WTC11 (cell line): ENCODE measurements around the gene NDUFS4. TPM values are rescaled to one million over a fixed set of nuclear protein-coding genes. Genes with fewer than 3 reads are reported as not detected.
A peak's percentile ranks its signal among the peaks of the same experiment; 100 is the strongest.

Experiments used
- ATAC-seq: fragments of 200-7000 bp; cut with Tn5 transposase; 2 replicates; pipeline ENCODE4 v1.10.0; 2021; ENCODE audit warnings: mild to moderate bottlenecking, moderate library complexity
- CTCF ChIA-PET: fragments of 300-600 bp; sonication (Branson Sonifier 250); formaldehyde crosslinking; loops from one replicate; lab custom pipeline; 2021; ENCODE audit warnings: antibody characterized with exemption; lab: Charles Lee
- POLR2A ChIA-PET: fragments of 350-600 bp; sonication (Branson Sonifier 250); formaldehyde crosslinking; loops from one replicate; lab custom pipeline; 2021; ENCODE audit warnings: antibody characterized with exemption; lab: Charles Lee
- DNase-seq: peaks from one replicate; pipeline ENCODE4 v3.0.0; 2021; ENCODE audit warnings: low spot score
- H3K27ac Mint-ChIP-seq: 2 replicates; pipeline ENCODE4 v1.8.0; 2021; ENCODE audit warnings: mixed read lengths
- H3K27me3 Mint-ChIP-seq: 2 replicates; pipeline ENCODE4 v1.8.0; 2021; ENCODE audit warnings: low read depth, mild to moderate bottlenecking, moderate library complexity, mixed read lengths
- H3K36me3 Mint-ChIP-seq: 2 replicates; pipeline ENCODE4 v1.8.0; 2021; ENCODE audit warnings: mixed read lengths
- H3K4me1 Mint-ChIP-seq: 2 replicates; pipeline ENCODE4 v1.8.0; 2022; ENCODE audit warnings: mixed read lengths
- H3K4me3 Mint-ChIP-seq: 2 replicates; pipeline ENCODE4 v1.8.0; 2021; ENCODE audit warnings: mild to moderate bottlenecking, moderate library complexity, mixed read lengths
- H3K9me3 Mint-ChIP-seq: 2 replicates; pipeline ENCODE4 v1.8.0; 2021; ENCODE audit warnings: mixed read lengths
- CREM ChIP-seq: sonication (generic); formaldehyde crosslinking; IDR thresholded peaks from 2 replicates; pipeline ENCODE4 v1.8.1; 2022; ENCODE audit warnings: mild to moderate bottlenecking, missing genetic modification reagents, moderate library complexity
- FOXP4 ChIP-seq: sonication (generic); formaldehyde crosslinking; IDR thresholded peaks from 2 replicates; pipeline ENCODE4 v1.8.0; 2022; ENCODE audit warnings: mild to moderate bottlenecking, missing genetic modification reagents
- GABPB1 ChIP-seq: sonication (generic); formaldehyde crosslinking; IDR thresholded peaks from 2 replicates; pipeline ENCODE4 v1.8.1; 2023; ENCODE audit warnings: mild to moderate bottlenecking, missing genetic modification reagents
- IRF1 ChIP-seq: sonication (generic); formaldehyde crosslinking; IDR thresholded peaks from 2 replicates; pipeline ENCODE4 v1.8.0; 2023; ENCODE audit warnings: missing genetic modification reagents
- KAT7 ChIP-seq: sonication (generic); formaldehyde crosslinking; IDR thresholded peaks from 2 replicates; pipeline ENCODE4 v1.8.1; 2023; ENCODE audit warnings: missing genetic modification reagents, mild to moderate bottlenecking, borderline replicate concordance
- MAX ChIP-seq: sonication (generic); formaldehyde crosslinking; IDR thresholded peaks from 2 replicates; pipeline ENCODE4 v1.8.0; 2022; ENCODE audit warnings: mild to moderate bottlenecking, missing genetic modification reagents
- MXD4 ChIP-seq: fragments of 250-450 bp; sonication (Bioruptor Pico); IDR thresholded peaks from 2 replicates; pipeline ENCODE4 v1.8.0; 2021; ENCODE audit warnings: mild to moderate bottlenecking, moderate library complexity, borderline replicate concordance
- NFYB ChIP-seq: sonication (generic); formaldehyde crosslinking; conservative IDR thresholded peaks from 2 replicates; pipeline ENCODE4 v1.8.0; 2022; ENCODE audit warnings: low read depth, missing genetic modification reagents
- NR1H2 ChIP-seq: sonication (generic); formaldehyde crosslinking; IDR thresholded peaks from 2 replicates; pipeline ENCODE4 v1.9.0; 2021; ENCODE audit warnings: mild to moderate bottlenecking, moderate library complexity, missing genetic modification reagents
- PRRX2 ChIP-seq: fragments of 250-450 bp; sonication (Bioruptor Pico); IDR thresholded peaks from 2 replicates; pipeline ENCODE4 v1.8.0; 2021; ENCODE audit warnings: mild to moderate bottlenecking
- ZBTB21 ChIP-seq: sonication (generic); formaldehyde crosslinking; IDR thresholded peaks from 2 replicates; pipeline ENCODE4 v1.8.1; 2023; ENCODE audit warnings: mild to moderate bottlenecking, missing genetic modification reagents, borderline replicate concordance
- ZNF425 ChIP-seq: fragments of 250-450 bp; sonication (Bioruptor Pico); conservative IDR thresholded peaks from 2 replicates; pipeline ENCODE4 v1.9.0; 2021; ENCODE audit warnings: mild to moderate bottlenecking
- total RNA-seq: library from RNA; stranded (reverse); gene quantifications from 3 replicates; pipeline ENCODE4 v1.2.3, GENCODE V29; 2021

NDUFS4 gene
- total RNA-seq, 1 experiment from 2014 or later, result 68.5 TPM

- no peak for TF ChIP-seq MXD4 (CRISPR knock-in tag)
- no peak for TF ChIP-seq CREM
- TF ChIP-seq FOXP4 (CRISPR knock-in tag), result no peak
- TF ChIP-seq, all 79 proteins: peak for 0
These were observed 154.2 kb downstream of the NDUFS4 start (continued) for GRCh38 chr5:53714667-53715010.

- peaks cover 10% of the 10 kb centered on the region; the same call in 1 of the 2 replicates for H3K9me3 Mint-ChIP-seq
- no peak for DNase-seq
- ChIA-PET CTCF (no interaction called here), POLR2A (no interaction called here)
- H3K36me3 Mint-ChIP-seq, result no peaks in the 10 kb centered on the region
- no peak overlapping the region for H3K4me3 Mint-ChIP-seq
- no peak overlapping the region for H3K27ac Mint-ChIP-seq
- no peaks in the 10 kb centered on the region for H3K27me3 Mint-ChIP-seq
- ATAC-seq, result no peak
- H3K4me1 Mint-ChIP-seq, result 0 out of 2 replicates have a peak, but pooled peaks cover 2% of the 10 kb centered on the region
- TF ChIP-seq PRRX2 (no peak), KAT7 (CRISPR knock-in tag) (no peak), IRF1 (CRISPR knock-in tag) (no peak), ZNF425 (no peak), NFYB (CRISPR knock-in tag) (no peak)
These were observed 165.7 kb downstream of the NDUFS4 start for GRCh38 chr5:53726121-53726520.

GRCh38 chr5:53730943-53731342 lies 170.5 kb downstream of the NDUFS4 start:
- H3K4me1 Mint-ChIP-seq, result 0 out of 2 replicates have a peak, but pooled peaks cover 4% of the 10 kb centered on the region
- DNase-seq (no peak), ATAC-seq (peak; percentile 39; the same call in 1 of the 2 replicates)
- no peak overlapping the region for H3K27ac Mint-ChIP-seq
- H3K27me3 Mint-ChIP-seq, result no peaks in the 10 kb centered on the region
- TF ChIP-seq GABPB1 (CRISPR knock-in tag), result no peak
- TF ChIP-seq MAX, result no peak
- TF ChIP-seq NR1H2 (CRISPR knock-in tag), result no peak
- no peak for TF ChIP-seq ZBTB21 (CRISPR knock-in tag)
- no peaks in the 10 kb centered on the region for H3K36me3 Mint-ChIP-seq
- peaks cover 9% of the 10 kb centered on the region for H3K9me3 Mint-ChIP-seq
- H3K4me3 Mint-ChIP-seq, result no peak overlapping the region
- CTCF ChIA-PET, result no interaction called here
- POLR2A ChIA-PET, result no interaction called here

Other genes with a start within 250 kb of the NDUFS4 start
- gene FST, start 80.0 kb upstream of the NDUFS4 start, total RNA-seq, result 11.8 to 12.9 TPM (median 12.8 TPM) in 3 replicates